HG03196 (cell line): ENCODE data around the gene DPF1.
A peak's percentile ranks its signal among the peaks of the same experiment; 100 is the strongest.
"Not testable (repeated sequence)": the region's sequence is repeated elsewhere in the genome, so short reads cannot be mapped to it uniquely, and the experiment has no call there.

Experiments used
- ATAC-seq: cut with Tn5 transposase; IDR thresholded peaks from one replicate; pipeline ENCODE4 v1.9.1; 2021; ENCODE audit not compliant: unreplicated experiment

DPF1 gene

GRCh38 chr19:38250821-38251563 lies 27.0 kb upstream of the DPF1 start:
- no peak for ATAC-seq

- no peak for ATAC-seq
Observed at GRCh38 chr19:38250428-38250820, 26.4 kb upstream of the DPF1 start.

GRCh38 chr19:38248421-38248820 lies 24.4 kb upstream of the DPF1 start:
- no peak for ATAC-seq

GRCh38 chr19:38247734-38248268 lies 23.8 kb upstream of the DPF1 start:
- ATAC-seq, result no peak

- ATAC-seq, result no peak
Observed at GRCh38 chr19:38247126-38247525, 23.1 kb upstream of the DPF1 start.

GRCh38 chr19:38245826-38246498 lies 21.9 kb upstream of the DPF1 start:
- ATAC-seq, result no peak

GRCh38 chr19:38243279-38243673 lies 19.3 kb upstream of the DPF1 start:
- ATAC-seq, result no peak

- no peak for ATAC-seq
Observed at GRCh38 chr19:38239816-38240215, 15.8 kb upstream of the DPF1 start.

- ATAC-seq, result no peak
Observed at GRCh38 chr19:38234615-38235014, 10.6 kb upstream of the DPF1 start.

- ATAC-seq, result no peak
Observed at GRCh38 chr19:38233740-38234251, 9.8 kb upstream of the DPF1 start.

GRCh38 chr19:38231918-38232317 lies 7.9 kb upstream of the DPF1 start:
- ATAC-seq, result no peak

- not testable (repeated sequence) for ATAC-seq
Observed at GRCh38 chr19:38230506-38231133, 6.6 kb upstream of the DPF1 start.

- peak; percentile 62 for ATAC-seq
Observed at GRCh38 chr19:38229585-38230073, 5.6 kb upstream of the DPF1 start.

GRCh38 chr19:38228491-38229439 lies 4.7 kb upstream of the DPF1 start:
- no peak for ATAC-seq

GRCh38 chr19:38228005-38228377 lies 4.0 kb upstream of the DPF1 start:
- ATAC-seq, result no peak

GRCh38 chr19:38227287-38228004 lies 3.4 kb upstream of the DPF1 start:
- ATAC-seq, result no peak

- ATAC-seq, result not testable (repeated sequence)
Observed at GRCh38 chr19:38224863-38225218, 819 bp upstream of the DPF1 start.

- no peak for ATAC-seq
Observed at GRCh38 chr19:38223617-38224013, 407 bp downstream of the DPF1 start.

- ATAC-seq, result no peak
Observed at GRCh38 chr19:38223119-38223523, 901 bp downstream of the DPF1 start.
